Measurements from ENCODE around the gene UBTF.

UBTF gene

GRCh38 chr17:44171931-44172455, 47.5 kb downstream of the UBTF start:
- H3K27ac ChIP-seq, result no peak overlapping the region
- no peak for TF ChIP-seq CTCF (conservative IDR thresholded peaks at IDR 0.05)
- no peak for TF ChIP-seq ZFX (IDR thresholded peaks at IDR 0.05)

- H3K27ac ChIP-seq, result no peak within 1 kb of the TSS
These were observed 48.8 kb downstream of the UBTF start, which contains the start of gene ASB16 for GRCh38 chr17:44170499-44171201. TSS of gene ASB16 (plus strand) at chr17:44170704. CDS start at chr17:44170790, 86 bp downstream.

GRCh38 chr17:44170135-44170498, 49.4 kb downstream of the UBTF start:
- no peak overlapping the region for H3K27ac ChIP-seq
- TF ChIP-seq ZFX (IDR thresholded peaks at IDR 0.05), result no peak
- TF ChIP-seq CTCF (conservative IDR thresholded peaks at IDR 0.05), result no peak

More at GRCh38 chr17:44170499-44171201, 48.8 kb downstream of the UBTF start, which contains the start of gene ASB16:
- TF ChIP-seq CTCF (conservative IDR thresholded peaks at IDR 0.05) (no peak), ZFX (IDR thresholded peaks at IDR 0.05) (no peak)

GRCh38 chr17:44167181-44167861, 52.2 kb downstream of the UBTF start:
- no peak overlapping the region for H3K27ac ChIP-seq
- TF ChIP-seq ZFX (IDR thresholded peaks at IDR 0.05) (no peak), CTCF (conservative IDR thresholded peaks at IDR 0.05) (no peak)

- H3K27ac ChIP-seq, result no peak overlapping the region
- TF ChIP-seq CTCF (conservative IDR thresholded peaks at IDR 0.05), result no peak
- TF ChIP-seq ZFX (IDR thresholded peaks at IDR 0.05), result no peak
These were observed 55.0 kb downstream of the UBTF start for GRCh38 chr17:44164476-44164875.

- TF ChIP-seq CTCF (conservative IDR thresholded peaks at IDR 0.05), result no peak
- no peak for TF ChIP-seq ZFX (IDR thresholded peaks at IDR 0.05)
- H3K27ac ChIP-seq, result no peak overlapping the region
These were observed 59.8 kb downstream of the UBTF start for GRCh38 chr17:44159519-44160210.
